Spleen (tissue), 7 donors: ENCODE measurements around the gene TMEM30B.

Experiments
- POLR2A ChIP-seq, 3 donors: fragments of 450-650 bp; IDR thresholded peaks; one replicate each; pipeline ENCODE4 v1.5.1; 2017; ENCODE audit warnings: antibody characterized with exemption in 3 of 3, mild to moderate bottlenecking in 1 of 3
- POLR2AphosphoS5 ChIP-seq, 3 donors: sonication (generic); formaldehyde crosslinking; IDR thresholded peaks; one replicate each; pipeline ENCODE4 v1.5.1; 2017; ENCODE audit warnings: antibody characterized with exemption in 3 of 3
- TF ChIP-seq, protein P1 (sequence below), 11 experiments: fragments of 200-600 bp in 7 of 11; fragments of 450-650 bp in 4 of 11; sonication (generic) in 4 of 11; IDR thresholded peaks in 8 of 11; conservative IDR thresholded peaks in 3 of 11; 1 replicate in 7 of 11; 2 replicates in 4 of 11; pipeline versions ENCODE4 v1.4.0 to v1.8.0; 2016 to 2021; ENCODE audit warnings: antibody characterized with exemption in 11 of 11, inconsistent platforms in 4 of 11, mild to moderate bottlenecking in 1 of 11
- donor health status: DM: no; HTN: no; CAD: no; lungs with moderate emphysema.
- donor health status: DM: no; HTN: no; CAD: no.
- donor health status: DM: no; HTN: no; CAD: no.

- TF ChIP-seq, protein P1, sequence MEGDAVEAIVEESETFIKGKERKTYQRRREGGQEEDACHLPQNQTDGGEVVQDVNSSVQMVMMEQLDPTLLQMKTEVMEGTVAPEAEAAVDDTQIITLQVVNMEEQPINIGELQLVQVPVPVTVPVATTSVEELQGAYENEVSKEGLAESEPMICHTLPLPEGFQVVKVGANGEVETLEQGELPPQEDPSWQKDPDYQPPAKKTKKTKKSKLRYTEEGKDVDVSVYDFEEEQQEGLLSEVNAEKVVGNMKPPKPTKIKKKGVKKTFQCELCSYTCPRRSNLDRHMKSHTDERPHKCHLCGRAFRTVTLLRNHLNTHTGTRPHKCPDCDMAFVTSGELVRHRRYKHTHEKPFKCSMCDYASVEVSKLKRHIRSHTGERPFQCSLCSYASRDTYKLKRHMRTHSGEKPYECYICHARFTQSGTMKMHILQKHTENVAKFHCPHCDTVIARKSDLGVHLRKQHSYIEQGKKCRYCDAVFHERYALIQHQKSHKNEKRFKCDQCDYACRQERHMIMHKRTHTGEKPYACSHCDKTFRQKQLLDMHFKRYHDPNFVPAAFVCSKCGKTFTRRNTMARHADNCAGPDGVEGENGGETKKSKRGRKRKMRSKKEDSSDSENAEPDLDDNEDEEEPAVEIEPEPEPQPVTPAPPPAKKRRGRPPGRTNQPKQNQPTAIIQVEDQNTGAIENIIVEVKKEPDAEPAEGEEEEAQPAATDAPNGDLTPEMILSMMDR (IDR thresholded peaks at IDR 0.05 in 8 of 11, conservative IDR thresholded peaks at IDR 0.05 in 3 of 11), result no peak
- peak in 2 of 3 donors; percentile 59 to 60 for TF ChIP-seq POLR2AphosphoS5 (IDR thresholded peaks at IDR 0.05)
- TF ChIP-seq POLR2A (IDR thresholded peaks at IDR 0.05), result no peak
These were observed 41.1 kb upstream of the TMEM30B start for GRCh38 chr14:61322011-61322798.
